Heart right ventricle (tissue), 16 donors: ENCODE data around the gene CACNA1G. TPM values are rescaled to one million over a fixed set of nuclear protein-coding genes. Genes with fewer than 3 reads are reported as not detected.

ENCODE experiments used
- ATAC-seq, 8 donors: fragments of 200-7000 bp; cut with Tn5 transposase; one replicate each; pipeline ENCODE4 v1.9.1; 2020; ENCODE audit warnings: mild to moderate bottlenecking in 8 of 8, moderate library complexity in 8 of 8, moderate number of reproducible peaks in 1 of 8
- DNase-seq, 2 donors: peaks; one replicate each; pipeline ENCODE4 v3.0.0-alpha.2; 2020
- H3K27ac ChIP-seq, 10 donors: fragments of 200-600 bp; sonication (generic) in 2 of 10; one replicate each; pipeline versions ENCODE4 v1.5.0 to v1.8.0; 2020 to 2022; ENCODE audit warnings: mild to moderate bottlenecking in 3 of 10
- H3K27me3 ChIP-seq, 7 donors: fragments of 200-600 bp; one replicate each; pipeline ENCODE4 v1.8.0; 2021 to 2022; ENCODE audit warnings: mild to moderate bottlenecking in 2 of 7
- H3K36me3 ChIP-seq, 9 donors: fragments of 200-600 bp; sonication (generic) in 1 of 9; one replicate each; pipeline versions ENCODE4 v1.5.0 to v1.8.0; 2020 to 2022; ENCODE audit warnings: mild to moderate bottlenecking in 2 of 9
- H3K4me1 ChIP-seq, 9 donors: fragments of 200-600 bp; sonication (generic) in 1 of 9; one replicate each; pipeline versions ENCODE4 v1.5.0 to v1.8.0; 2020 to 2022; ENCODE audit warnings: mild to moderate bottlenecking in 4 of 9
- H3K4me3 ChIP-seq, 10 donors: fragments of 200-600 bp; sonication (generic) in 2 of 10; one replicate each; pipeline versions ENCODE4 v1.5.0 to v1.8.0; 2020 to 2022; ENCODE audit warnings: mild to moderate bottlenecking in 7 of 10, moderate library complexity in 2 of 10
- H3K9me3 ChIP-seq, 11 donors: fragments of 200-600 bp in 10 of 11; sonication (generic) in 2 of 11; one replicate each; pipeline versions ENCODE4 v1.5.0 to v1.8.0; 2013 to 2022; ENCODE audit warnings: mild to moderate bottlenecking in 2 of 11, control low read depth in 1 of 11, moderate library complexity in 1 of 11
- CTCF ChIP-seq, 9 donors: fragments of 200-600 bp; sonication (generic) in 2 of 9; IDR thresholded peaks; one replicate each; pipeline versions ENCODE4 v1.5.0 to v1.8.0; 2021 to 2022; ENCODE audit warnings: antibody characterized with exemption in 9 of 9, mild to moderate bottlenecking in 5 of 9, moderate library complexity in 1 of 9
- WGBS, 2 donors: extraction: QIAGEN DNeasy Blood & Tissue Kit; methylation state at CpG; one replicate each; pipeline ENCODE4 v1.1.7; 2013; ENCODE audit warnings: inconsistent platforms in 1 of 2; 5-methylcytosine and 5-hydroxymethylcytosine counted together
- intact Hi-C, 10 donors: fragments of 100-400 bp; cut with DNase I; formaldehyde crosslinking; loops; one replicate each; pipeline versions ENCODE4 v1.11.1 to v1.14.2; 2022
- polyA plus RNA-seq, 2 donors: library from polyadenylated mRNA; stranded (reverse); fragments of 200-250 nt; gene quantifications; one replicate each; pipeline ENCODE4 v1.2.3, GENCODE V29; 2013
- total RNA-seq, 10 donors: library from RNA; stranded (reverse); fragmentation: NEBNext Ultra II Directional in 3 of 10; extraction: Animal tissue kit (Norgen Biotek cat#: 25700) in 3 of 10; gene quantifications; one replicate each; pipeline versions ENCODE4 v1.2.1 to v1.2.4, GENCODE V29; 2021 to 2023
- donor health status: Arrhythmogenic right ventricular cardiomyopathy.
- donor health status: ischemic (EF 13 %, LVEDD 7.1; RV severe dilation, severe dysfunction).
- donor health status: healthy with polysubstance abuse.
- donor health status: DM: no; HTN: yes; CAD: no.
- donor health status: DM: no; HTN: no; CAD: no.
- donor health status: ischemic (EF 25% LVEDD 6.9; RV normal size, moderate dysfunction).
- donor health status: ischemic (EF 25% LVEDD 5.7; RV mildly dilated, moderate dysfunction).
- donor health status: healthy.
- donor health status: DM: yes; HTN: yes; CAD: no.
- donor health status: Ischemic cardiomyopathy.
- donor health status: ischemic (EF 35%, LVEDD 5.7; RV mildly dilated, moderate dysfunction).
- donor health status: nonischemic (EF 11% LVEDD 7.7; RV severe dilation, severe dysfunction).
- donor health status: DM: yes; HTN: yes; CAD: no.
- donor health status: PGD.
- donor health status: ischemic (EF 29% LVEDD 5.4; RV normal size, mild dysfunction).
- donor health status: nonischemic (EF 23%, LVEDD 6.1; RV moderate dilation, normal function).

CACNA1G gene
- total and polyA plus RNA-seq, 12 donors = 0.04 to 0.46 (median 0.24) TPM

- TF ChIP-seq CTCF (IDR thresholded peaks at IDR 0.05) = no peak
- H3K27ac ChIP-seq = no peak overlapping the region
- H3K4me1 ChIP-seq = peaks cover 5 to 41% (median 26%) of the 10 kb centered on the region in 9 donors
- peaks cover 0 to 31% (median 11%) of the 10 kb centered on the region in 7 donors for H3K27me3 ChIP-seq
- peaks cover 0 to 9% (median 0%) of the 10 kb centered on the region in 9 donors for H3K36me3 ChIP-seq
- H3K9me3 ChIP-seq = no peaks in the 10 kb centered on the region
- no peak overlapping the region for H3K4me3 ChIP-seq
- ATAC-seq (no peak), DNase-seq (no peak)
- intact Hi-C loops = loop anchor here in 2 of 10 donors (5.0 to 10.0 kb wide), 2 partner anchors 52 to 55 kb away; no protein-coding TSS in a partner anchor
- WGBS, 2 donors = 94 to 95% methylated on average over 45 of the region's 45 CpGs
These were observed 23.6 kb upstream of the CACNA1G start for GRCh38 chr17:50536683-50537646.

- Histone ChIP-seq H3K4me1 (peaks cover 5 to 39% (median 27%) of the 10 kb centered on the region in 9 donors), H3K27me3 (peaks cover 0 to 21% (median 1%) of the 10 kb centered on the region in 7 donors), H3K9me3 (no peaks in the 10 kb centered on the region), H3K36me3 (peaks cover 0 to 9% (median 0%) of the 10 kb centered on the region in 9 donors), H3K4me3 (no peak overlapping the region), H3K27ac (no peak overlapping the region)
- ATAC-seq = no peak
- intact Hi-C loops = loop anchor here in 2 of 10 donors (5.0 to 10.0 kb wide), 2 partner anchors 53 to 56 kb away; no protein-coding TSS in a partner anchor
- DNase-seq = no peak
- TF ChIP-seq CTCF (IDR thresholded peaks at IDR 0.05) = no peak
- 88% methylated on average over 20 of the region's 20 CpGs for whole genome bisulfite sequencing, 2 donors
These were observed 22.6 kb upstream of the CACNA1G start for GRCh38 chr17:50537721-50538548.

GRCh38 chr17:50538549-50539410 is 21.7 kb upstream of the CACNA1G start:
- no peak overlapping the region for H3K27ac ChIP-seq
- intact Hi-C loops = loop anchor here in 2 of 10 donors (5.0 to 10.0 kb wide), 2 partner anchors 54 to 56 kb away; no protein-coding TSS in a partner anchor
- ATAC-seq (no peak), DNase-seq (no peak)
- H3K36me3 ChIP-seq = peaks cover 0 to 9% (median 0%) of the 10 kb centered on the region in 9 donors
- H3K9me3 ChIP-seq = no peaks in the 10 kb centered on the region
- 65% methylated on average over 20 of the region's 20 CpGs for WGBS, 2 donors
- peaks cover 0 to 13% (median 0%) of the 10 kb centered on the region in 7 donors for H3K27me3 ChIP-seq
- no peak overlapping the region for H3K4me3 ChIP-seq
- no peak for TF ChIP-seq CTCF (IDR thresholded peaks at IDR 0.05)
- H3K4me1 ChIP-seq = peaks cover 2 to 35% (median 24%) of the 10 kb centered on the region in 9 donors
